Stimulated activated CD8-positive, alpha-beta memory T cell treated with anti-CD3 and anti-CD28 coated beads, Interleukin-4, amount 100 ng/mL, for 24 hours (primary cell): ENCODE data around the gene DELE1.
A peak's percentile ranks its signal among the peaks of the same experiment; 100 is the strongest.

Source experiments
- DNase-seq: peaks from one replicate; pipeline ENCODE4 v3.0.0-alpha.2; 2020; ENCODE audit warnings: low read depth

DELE1 gene

DNA sequence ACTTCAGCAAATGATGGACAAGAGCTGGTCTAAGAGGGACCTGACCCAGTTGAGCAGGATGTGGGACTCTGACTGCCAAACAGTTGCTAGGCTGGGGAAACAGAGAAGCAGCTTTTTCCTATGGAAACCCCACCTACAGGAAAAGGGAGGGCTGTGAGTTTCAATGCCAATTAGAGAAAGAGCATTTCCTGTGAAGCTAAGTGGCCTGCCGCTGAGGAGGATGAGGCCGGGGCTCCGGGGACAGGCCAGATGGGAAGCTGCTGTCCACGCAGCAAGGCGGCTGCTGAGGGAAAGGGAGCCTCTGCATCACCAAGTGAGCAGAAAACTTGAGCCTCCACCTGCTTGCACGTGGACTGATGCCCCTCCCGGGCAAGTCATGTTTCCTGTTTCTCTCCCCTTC is 34.4 kb downstream of the DELE1 start, which contains the start of gene PCDH12:
Gene PCDH12 (minus strand): TSS at position 90 of the 400 bp plus-strand sequence. CDS start 351 bp downstream, outside the sequence.
- DNase-seq: no peak

DNA sequence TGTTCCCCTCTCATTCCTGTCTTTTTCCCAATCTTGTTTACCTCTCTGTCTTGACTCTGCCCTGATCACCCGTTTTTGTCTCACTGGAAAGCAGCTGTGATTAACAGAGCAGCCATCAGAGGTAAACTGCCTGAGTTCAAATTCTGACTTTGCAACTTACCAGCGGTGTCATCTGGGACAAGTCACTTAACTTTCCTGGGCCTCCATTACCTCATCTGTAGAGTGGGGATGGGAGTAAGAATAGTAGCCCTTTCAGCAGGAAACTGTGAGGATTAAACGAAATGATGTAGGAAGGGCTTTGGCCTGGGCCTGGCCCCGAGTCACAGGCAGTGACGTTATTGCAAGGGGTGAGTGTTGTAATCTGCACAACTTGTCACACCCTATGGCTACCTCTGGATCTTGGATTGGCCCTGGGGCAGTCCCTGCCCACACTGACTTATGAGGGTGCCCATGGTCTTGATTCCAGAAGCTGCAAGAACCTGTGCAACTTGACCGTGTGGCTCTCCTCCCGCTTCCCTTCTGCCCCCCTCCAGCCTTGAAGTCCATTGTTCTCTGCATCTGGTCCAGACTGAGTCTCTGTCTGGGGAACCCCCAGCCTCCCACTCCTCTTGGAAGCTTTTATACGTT is 35.0 kb downstream of the DELE1 start:
- DNase-seq: no peak

DNA sequence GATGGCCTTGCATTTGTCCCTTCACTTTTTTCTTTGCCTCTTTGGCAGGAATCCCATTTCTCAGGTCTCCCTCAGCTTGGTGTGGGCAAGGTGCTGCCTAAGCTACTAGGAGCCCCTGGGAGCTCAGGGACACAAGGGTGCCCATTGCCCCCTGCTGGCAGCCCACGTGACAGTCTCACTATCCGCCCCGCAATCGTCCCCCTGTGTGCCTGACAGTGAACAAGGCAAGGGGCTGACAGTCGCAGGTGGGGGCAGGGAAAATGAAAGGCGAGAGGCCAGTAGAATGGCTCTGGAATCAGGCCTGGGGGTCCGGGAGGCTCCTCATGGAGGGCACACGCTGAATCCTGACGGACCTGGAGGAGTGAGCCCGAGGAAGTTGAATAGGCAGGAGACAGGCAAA is 36.3 kb downstream of the DELE1 start:
- no peak for DNase-seq

DNA sequence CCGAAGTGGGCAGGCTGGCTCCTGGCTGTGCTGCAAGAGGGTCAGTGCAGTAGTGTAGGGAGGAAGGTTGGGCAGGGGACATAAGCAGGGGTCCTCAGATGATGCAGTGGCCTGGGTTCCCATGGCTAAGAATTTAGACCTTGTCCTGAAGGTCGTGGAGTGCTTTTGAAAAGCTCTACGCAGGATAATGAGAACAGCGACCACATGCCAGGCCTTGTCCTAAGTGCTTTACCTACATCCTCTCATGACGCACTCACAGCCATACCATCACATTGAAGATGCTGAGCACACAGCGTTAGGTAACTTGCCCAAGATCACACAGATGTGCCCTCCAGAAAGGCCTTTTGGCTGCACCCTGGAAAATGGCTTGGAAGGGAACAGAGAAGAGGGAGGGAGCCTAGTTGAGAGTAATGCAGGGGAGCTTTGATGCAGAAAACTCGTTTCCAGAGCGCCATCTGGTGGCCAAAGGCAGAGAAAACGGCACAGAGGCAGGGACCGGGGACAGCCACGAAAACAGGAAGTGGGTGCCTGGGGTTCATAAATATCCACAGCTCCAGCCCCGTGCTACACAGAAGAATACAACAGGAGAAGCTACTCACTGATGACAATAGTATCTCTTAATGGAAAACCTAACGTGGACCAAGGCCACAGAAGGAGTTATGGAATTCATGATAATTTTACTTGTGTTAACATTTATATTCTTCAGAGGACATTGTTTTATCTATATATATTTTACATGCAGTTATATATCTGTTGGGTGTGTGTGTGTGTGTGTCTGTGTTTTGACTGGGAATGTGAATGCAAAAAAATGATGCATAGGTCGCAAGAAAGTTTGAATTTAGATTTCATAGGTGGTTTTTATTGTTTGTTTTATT is 37.0 kb downstream of the DELE1 start:
- peak; percentile 77 for DNase-seq

DNA sequence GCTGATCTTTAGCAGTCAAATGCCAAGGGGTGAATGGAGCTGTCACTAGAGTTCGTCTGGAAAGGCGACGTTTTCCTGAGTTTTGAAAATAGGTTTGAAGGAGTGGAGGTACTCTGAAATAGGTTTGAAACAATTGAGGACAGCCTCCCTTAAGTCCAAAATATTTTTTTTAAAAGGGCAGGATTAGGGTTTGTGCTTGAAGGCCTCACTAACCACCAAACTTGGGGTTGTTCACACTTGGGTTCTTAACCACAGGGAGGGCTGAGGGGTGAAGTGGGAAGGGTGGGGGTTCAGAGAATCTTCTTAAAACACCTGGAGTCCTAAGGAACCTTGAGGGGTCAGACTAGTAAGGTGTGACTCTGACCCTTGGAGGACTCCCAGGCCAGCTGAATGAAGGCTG is 37.8 kb downstream of the DELE1 start:
- DNase-seq: no peak

DNA sequence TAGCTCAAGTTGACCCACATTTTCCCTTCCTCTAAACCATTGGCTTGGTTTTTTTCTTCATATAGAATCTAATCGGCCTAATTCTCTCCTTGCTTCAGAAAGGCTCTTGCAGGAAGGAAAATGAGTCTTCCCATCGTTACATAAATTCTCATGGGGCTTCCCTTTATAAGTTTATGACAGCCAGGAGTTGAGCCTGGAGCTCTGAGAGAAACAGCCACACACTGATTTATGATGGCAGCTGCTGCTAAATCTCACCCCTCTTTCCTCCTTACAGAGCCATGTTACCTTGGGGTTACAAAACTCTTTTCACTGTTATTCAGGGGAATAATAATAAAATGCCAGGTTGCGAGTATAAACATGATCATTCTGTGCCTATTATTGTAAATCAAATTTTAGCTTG is 40.0 kb downstream of the DELE1 start:
- DNase-seq: no peak

DNA sequence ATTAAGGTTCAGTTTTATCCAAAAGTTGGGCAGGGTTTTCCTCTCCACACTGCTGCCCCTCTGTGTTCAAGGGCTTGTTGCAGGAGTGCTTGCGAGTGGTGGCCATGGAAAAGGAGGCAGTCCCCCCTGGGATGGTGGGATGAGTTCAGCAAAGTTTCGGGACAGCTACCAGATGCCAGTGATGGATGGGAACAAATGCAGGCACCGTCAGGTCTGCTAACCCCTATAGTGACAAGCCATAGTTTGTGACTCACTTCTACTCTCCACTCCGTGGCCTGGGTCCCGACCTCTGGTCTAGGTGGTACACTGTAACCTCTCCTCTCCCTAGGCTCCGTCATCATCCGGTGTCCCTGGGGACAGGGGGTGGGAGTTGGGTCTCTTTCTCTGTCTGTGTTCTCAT is 41.4 kb downstream of the DELE1 start:
- DNase-seq: no peak

DNA sequence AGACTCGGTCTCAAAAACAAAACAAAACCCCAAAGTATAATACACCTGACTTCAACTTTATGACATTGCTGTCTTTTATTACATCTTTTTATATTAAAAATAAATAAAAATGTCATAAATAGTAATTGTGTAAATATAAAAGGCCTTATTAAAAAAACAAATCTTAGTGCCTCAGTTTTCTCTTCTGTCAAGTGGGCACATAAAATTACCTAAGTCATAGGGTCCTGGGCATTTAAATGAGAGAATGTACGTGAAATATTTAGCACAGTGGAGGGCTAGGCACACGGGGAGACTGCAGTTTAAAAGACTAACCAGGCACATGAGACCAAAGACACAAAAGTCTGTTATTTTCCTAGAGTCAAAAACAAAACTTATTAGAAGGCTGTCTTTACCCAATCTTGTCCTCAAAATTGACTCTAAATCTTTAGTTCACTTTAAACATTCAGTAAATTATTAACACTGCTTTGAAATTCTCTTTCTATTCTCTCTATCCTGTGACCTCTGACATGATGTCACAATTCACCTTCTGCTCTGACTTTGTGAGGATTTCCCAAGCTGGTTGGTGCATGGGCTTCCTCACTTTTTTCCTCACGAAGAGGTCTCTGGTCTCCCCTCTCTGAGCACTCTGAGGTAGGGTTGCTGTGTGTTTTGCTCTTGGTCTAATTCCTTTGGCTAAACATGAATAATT is 42.7 kb downstream of the DELE1 start:
- DNase-seq: no peak

DNA sequence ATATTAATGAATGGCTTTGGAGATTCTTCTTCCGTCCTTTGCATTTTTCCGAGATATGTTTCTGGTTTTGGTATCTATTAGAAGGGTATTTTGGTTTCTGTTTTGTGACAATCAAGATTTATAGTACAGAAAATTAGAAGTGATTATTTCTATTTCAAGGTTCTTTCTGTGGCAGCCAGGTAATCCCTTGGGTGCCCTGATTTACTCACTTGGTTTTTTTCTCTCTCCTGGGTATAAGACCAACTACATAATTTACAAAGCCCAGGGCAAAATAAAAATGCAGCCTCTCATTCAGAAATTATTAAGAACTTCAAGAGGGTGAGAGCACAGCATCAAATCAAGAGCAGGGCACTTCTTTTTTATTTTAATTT is 43.3 kb downstream of the DELE1 start:
- DNase-seq: no peak

DNA sequence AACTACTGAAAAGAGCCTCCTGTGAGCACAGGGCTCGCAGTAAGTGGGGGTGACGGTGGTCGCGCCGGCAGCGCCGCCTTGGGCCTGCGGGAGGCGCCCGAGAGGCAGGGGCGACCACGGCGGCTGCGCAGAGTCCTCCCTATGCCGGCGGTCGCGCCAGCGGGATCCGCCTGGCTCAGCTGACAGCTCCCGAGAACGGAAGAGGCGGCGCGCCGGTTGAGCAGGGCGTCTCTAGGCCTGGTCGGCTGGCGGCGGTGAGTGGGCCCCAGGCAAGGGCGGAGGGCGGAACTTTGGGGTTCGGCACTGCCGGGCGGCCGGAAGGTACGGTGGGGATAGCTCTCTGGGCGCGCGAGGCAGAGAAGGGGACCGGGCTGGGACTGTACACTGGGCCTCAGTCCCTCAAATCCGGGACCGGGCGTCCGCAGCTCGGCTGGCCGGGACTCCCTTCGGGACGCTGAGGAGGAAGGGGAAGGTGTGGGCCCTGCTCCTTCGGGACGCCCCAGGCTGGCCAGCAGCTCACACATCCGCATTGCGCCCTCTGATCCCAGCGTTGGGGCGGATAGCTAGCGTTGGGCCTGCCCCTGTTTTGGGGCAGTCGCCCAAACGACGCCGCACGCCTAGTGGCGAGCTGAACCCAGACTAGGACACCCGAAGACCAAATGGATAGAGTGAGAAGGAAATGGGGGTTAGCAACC is 45.4 kb downstream of the DELE1 start, which contains the start of gene RNF14:
Gene RNF14 (plus strand): TSS at position 192 of the 695 bp plus-strand sequence. CDS start 4,484 bp downstream, outside the sequence.
- peak; percentile 92 for DNase-seq

DNA sequence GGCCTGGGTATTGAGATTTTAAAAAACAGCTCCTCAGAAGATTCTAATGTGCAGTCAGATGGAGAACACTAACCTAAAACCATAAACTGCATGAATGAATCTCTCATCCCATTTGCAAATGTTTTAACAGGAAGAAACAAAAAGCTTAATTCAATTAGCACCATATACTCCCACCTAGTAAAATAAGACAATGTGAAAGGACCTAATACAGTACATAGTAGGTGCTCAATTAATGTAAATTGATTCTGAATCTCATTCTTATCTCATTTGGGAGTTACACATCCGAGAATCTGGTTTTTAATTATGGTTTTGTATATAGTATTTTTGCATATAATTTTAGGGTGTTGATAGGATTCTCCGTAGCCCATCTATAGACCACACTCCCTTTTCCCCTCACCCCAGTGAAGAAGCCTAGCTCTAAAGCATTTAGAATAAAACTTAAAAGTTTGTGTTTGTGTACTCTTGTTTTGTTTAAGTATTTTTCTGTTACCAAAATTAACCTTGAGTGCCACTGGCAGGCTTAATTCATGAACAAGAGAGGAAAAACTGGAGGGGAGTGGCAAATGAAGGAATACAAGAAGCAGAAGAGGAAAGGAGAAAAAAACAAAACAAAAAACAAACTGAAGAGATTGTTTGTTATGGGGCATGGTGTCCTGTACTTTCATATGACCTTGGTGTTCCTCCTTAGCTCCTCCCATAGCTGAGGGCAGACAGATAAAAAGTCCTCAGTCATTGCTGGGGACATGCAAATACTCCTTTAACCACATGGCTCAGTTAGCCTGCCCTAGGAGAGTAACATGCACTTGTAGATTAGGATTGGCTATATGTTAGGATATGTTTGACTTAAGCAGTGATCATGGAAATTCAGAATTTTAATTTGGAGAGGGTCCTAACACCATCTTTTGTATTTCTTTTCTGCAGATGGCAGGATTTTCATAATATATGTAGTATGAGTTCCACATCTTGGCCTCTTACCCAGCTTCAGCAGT is 46.4 kb downstream of the DELE1 start:
- no peak for DNase-seq

DNA sequence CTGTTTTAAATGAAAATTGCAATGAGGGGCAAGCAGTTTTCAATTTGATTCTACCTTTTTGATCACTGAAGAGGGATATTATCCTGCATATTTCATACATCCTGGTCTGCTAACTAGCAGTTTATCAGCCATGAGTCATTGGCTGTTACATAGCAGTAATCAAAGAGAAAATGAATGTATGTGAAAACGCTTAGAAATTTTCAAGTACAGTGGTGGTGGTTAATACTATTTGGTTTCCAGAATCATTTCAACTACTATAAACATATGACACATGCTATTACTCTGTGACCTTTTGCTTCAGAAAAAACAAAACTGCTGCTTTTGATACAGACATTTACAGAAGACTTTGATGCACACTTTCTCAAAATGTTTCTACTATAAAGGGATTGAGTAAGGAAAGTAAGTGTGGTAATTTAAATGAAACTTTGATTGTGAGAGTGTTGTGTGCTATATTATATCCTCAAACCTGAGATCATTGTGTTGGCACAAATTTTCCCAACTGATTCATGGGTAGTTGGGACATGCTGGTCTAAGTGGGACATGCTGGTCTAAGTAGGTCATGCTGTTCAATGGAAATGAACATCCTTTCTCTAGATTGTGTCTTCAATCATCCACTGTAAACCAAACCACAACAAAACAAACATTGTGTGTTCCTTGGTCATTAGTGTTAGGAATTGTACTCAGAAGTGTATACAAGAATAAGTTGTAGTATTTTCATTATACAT is 50.4 kb downstream of the DELE1 start:
- no peak for DNase-seq

DNA sequence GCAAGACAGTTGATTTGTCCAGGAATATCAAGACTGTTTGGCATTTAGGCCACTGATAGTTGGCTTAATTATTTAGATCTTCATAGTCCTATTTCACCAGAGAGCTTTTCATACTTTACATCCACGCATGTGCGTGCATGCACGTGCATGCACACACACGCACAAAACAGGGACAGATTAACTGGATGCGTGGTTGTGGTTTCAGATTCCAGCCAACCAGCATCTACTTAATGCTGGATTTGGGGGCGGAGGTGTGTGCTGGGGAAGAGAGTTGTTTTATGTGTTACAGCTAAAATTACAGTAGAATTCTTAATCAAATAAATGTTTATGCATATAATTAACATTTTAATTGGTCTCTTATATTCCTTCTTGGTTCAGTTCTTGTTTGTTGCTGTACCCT is 52.5 kb downstream of the DELE1 start:
- no peak for DNase-seq

DNA sequence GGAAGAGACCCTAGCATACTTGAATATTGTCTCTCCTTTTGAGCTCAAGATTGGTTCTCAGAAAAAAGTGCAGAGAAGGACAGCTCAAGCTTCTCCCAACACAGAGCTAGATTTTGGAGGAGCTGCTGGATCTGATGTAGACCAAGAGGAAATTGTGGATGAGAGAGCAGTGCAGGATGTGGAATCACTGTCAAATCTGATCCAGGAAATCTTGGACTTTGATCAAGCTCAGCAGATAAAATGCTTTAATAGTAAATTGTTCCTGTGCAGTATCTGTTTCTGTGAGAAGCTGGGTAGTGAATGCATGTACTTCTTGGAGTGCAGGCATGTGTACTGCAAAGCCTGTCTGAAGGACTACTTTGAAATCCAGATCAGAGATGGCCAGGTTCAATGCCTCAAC is 54.7 kb downstream of the DELE1 start:
- no peak for DNase-seq

DNA sequence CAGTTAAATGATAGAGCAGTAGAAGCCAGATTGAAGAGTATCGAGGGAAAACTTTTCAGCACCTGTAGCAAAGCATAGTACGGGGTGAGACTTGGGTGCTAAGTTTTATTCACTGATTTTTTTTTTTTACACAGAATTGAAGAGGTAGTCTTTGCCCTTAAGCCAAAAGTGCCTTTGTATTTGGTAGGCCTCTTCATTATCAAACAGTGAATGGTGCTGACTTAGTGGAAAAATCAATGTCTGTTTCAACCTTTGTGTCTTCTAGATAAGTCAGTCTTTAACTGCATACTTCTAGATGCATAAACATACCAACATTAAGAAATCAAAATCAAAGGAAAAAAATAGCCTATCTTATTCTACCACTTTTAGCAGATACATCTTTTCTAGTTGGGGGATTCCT is 59.0 kb downstream of the DELE1 start:
- no peak for DNase-seq

DNA sequence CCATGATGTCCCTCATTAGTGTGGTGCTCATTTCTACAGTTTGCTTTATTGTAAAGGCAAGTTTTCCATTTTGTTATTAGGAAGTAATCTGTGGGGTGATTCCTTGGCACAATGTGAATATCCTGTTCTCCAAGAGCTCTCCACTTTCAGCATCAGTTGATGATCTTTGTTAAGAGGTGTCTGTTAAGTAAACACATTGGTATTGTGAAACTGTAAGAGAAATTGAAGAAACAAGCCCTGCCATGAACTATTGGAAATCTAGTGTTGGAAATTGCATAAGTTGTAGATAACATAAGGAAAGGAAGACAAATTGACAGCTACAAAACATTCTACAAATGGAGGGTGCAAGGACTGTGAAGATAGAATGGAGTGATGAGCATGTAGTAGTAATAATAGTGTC is 62.4 kb downstream of the DELE1 start:
- DNase-seq: no peak

DNA sequence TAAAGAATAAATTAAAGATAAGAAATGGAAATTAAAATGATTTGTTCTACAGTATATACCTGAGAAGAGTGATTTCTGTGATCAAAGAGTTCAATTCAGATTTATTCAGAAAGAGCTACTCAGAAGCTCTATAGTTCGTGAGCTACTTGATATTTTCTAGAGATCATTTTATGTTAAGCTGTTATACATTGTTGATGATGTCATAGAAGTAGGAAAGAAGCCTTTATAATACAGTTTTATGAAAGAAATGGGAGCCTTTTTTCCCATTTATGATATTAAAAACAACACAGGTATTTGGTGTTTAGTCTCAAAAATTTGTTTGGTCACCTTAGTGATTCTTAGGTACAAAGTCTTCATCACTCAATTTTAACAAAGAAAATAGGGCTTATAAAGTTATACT is 66.0 kb downstream of the DELE1 start:
- no peak for DNase-seq
